ENCODE results near the gene GMPR.

Gene GMPR

GRCh38 chr6:16343593-16343992 is 105.2 kb downstream of the GMPR start:
- in situ Hi-C loops (cut with HindIII; ENCODE audit: low pct_unique_long_range_greater_than_20kb, low sequenced_read_pairs), result no loop called here
- DNase-seq (ENCODE audit: low read depth in 1 of 2, low spot score in 1 of 2), result no peak
- no peak for TF ChIP-seq JUND (IDR thresholded peaks at IDR 0.05; ENCODE audit: low read depth)

- DNase-seq (ENCODE audit: low read depth in 1 of 2, low spot score in 1 of 2), result no peak
- TF ChIP-seq JUND (IDR thresholded peaks at IDR 0.05; ENCODE audit: low read depth), result no peak
- in situ Hi-C loops (cut with HindIII; ENCODE audit: low pct_unique_long_range_greater_than_20kb, low sequenced_read_pairs), result no loop called here
Observed at GRCh38 chr6:16344756-16345155, 106.4 kb downstream of the GMPR start.

Data from T47D (cell line).